Liver (tissue), 9 donors: Measurements from ENCODE around the gene MYOF. TPM values are rescaled to one million over a fixed set of nuclear protein-coding genes. Genes with fewer than 3 reads are reported as not detected.

Source experiments
- DNase-seq: peaks from one replicate; pipeline ENCODE4 v3.0.0-alpha.2; 2017; ENCODE audit warnings: low spot score
- H3K27ac ChIP-seq, 2 donors: one replicate each; pipeline ENCODE4 v1.7.0; 2013; ENCODE audit warnings: inconsistent platforms in 2 of 2, low read length in 2 of 2, control low read depth in 1 of 2, low read depth in 1 of 2, mild to moderate bottlenecking in 1 of 2
- H3K27me3 ChIP-seq, 4 donors: one replicate each; pipeline versions ENCODE4 v1.6.1 to v1.7.0; 2013; ENCODE audit warnings: low read length in 3 of 4, inconsistent platforms in 1 of 4, mild to moderate bottlenecking in 1 of 4, moderate library complexity in 1 of 4; ENCODE audit not compliant: control insufficient read depth in 4 of 4, insufficient read depth in 4 of 4
- H3K36me3 ChIP-seq, 4 donors: one replicate each; pipeline versions ENCODE4 v1.6.1 to v1.7.0; 2013; ENCODE audit warnings: low read length in 3 of 4, mild to moderate bottlenecking in 3 of 4, low read depth in 1 of 4, moderate library complexity in 1 of 4; ENCODE audit not compliant: control insufficient read depth in 4 of 4, insufficient read depth in 3 of 4
- H3K4me1 ChIP-seq, 4 donors: one replicate each; pipeline versions ENCODE4 v1.6.1 to v1.7.0; 2013; ENCODE audit warnings: low read length in 3 of 4, mild to moderate bottlenecking in 3 of 4, moderate library complexity in 1 of 4; ENCODE audit not compliant: control insufficient read depth in 4 of 4, insufficient read depth in 4 of 4
- H3K4me3 ChIP-seq, 3 donors: one replicate each; pipeline versions ENCODE4 v1.6.1 to v1.7.0; 2013; ENCODE audit warnings: low read length in 3 of 3, control low read depth in 1 of 3, low read depth in 1 of 3, mild to moderate bottlenecking in 1 of 3
- H3K9ac ChIP-seq, 2 donors: one replicate each; pipeline ENCODE4 v1.7.0; 2013; ENCODE audit warnings: low read length in 2 of 2, mild to moderate bottlenecking in 2 of 2, moderate library complexity in 2 of 2, control low read depth in 1 of 2, low read depth in 1 of 2
- H3K9me3 ChIP-seq, 4 donors: one replicate each; pipeline versions ENCODE4 v1.6.1 to v1.7.0; 2013; ENCODE audit warnings: low read length in 3 of 4; ENCODE audit not compliant: control insufficient read depth in 4 of 4
- EGR1 ChIP-seq, 2 donors: IDR thresholded peaks; 2 replicates each; pipeline ENCODE4 v1.6.1; 2016 to 2018; ENCODE audit warnings: antibody characterized with exemption in 2 of 2, low read depth in 2 of 2
- FOXA1 ChIP-seq: IDR thresholded peaks from 2 replicates; pipeline ENCODE4 v1.6.1; 2016; ENCODE audit warnings: antibody characterized with exemption
- FOXA2 ChIP-seq: IDR thresholded peaks from 2 replicates; pipeline ENCODE4 v1.6.1; 2016; ENCODE audit warnings: antibody characterized with exemption
- GABPA ChIP-seq, 2 donors: IDR thresholded peaks in 1 of 2; conservative IDR thresholded peaks in 1 of 2; 2 replicates each; pipeline ENCODE4 v1.6.1; 2016; ENCODE audit warnings: antibody characterized with exemption in 2 of 2, mild to moderate bottlenecking in 1 of 2, moderate library complexity in 1 of 2
- HNF4A ChIP-seq, 2 donors: conservative IDR thresholded peaks; 2 replicates each; pipeline ENCODE4 v1.6.1; 2016; ENCODE audit warnings: antibody characterized with exemption in 2 of 2, mild to moderate bottlenecking in 2 of 2
- HNF4G ChIP-seq: IDR thresholded peaks from 2 replicates; pipeline ENCODE4 v1.6.1; 2016; ENCODE audit warnings: antibody characterized with exemption
- JUND ChIP-seq, 2 donors: IDR thresholded peaks; 2 replicates each; pipeline ENCODE4 v1.6.1; 2016; ENCODE audit warnings: antibody characterized with exemption in 2 of 2
- RAD21 ChIP-seq, 2 donors: IDR thresholded peaks; 2 replicates each; pipeline ENCODE4 v1.6.1; 2016; ENCODE audit warnings: antibody characterized with exemption in 2 of 2, mild to moderate bottlenecking in 2 of 2
- REST ChIP-seq: IDR thresholded peaks from 2 replicates; pipeline ENCODE4 v1.6.1; 2016; ENCODE audit warnings: antibody characterized with exemption, mild to moderate bottlenecking
- RXRA ChIP-seq, 2 donors: IDR thresholded peaks; 2 replicates each; pipeline ENCODE4 v1.6.1; 2017 to 2018; ENCODE audit warnings: antibody characterized with exemption in 2 of 2, mild to moderate bottlenecking in 1 of 2
- SP1 ChIP-seq: IDR thresholded peaks from 2 replicates; pipeline ENCODE4 v1.6.1; 2018; ENCODE audit warnings: antibody characterized with exemption, mild to moderate bottlenecking
- TAF1 ChIP-seq: conservative IDR thresholded peaks from 2 replicates; pipeline ENCODE4 v1.6.1; 2016; ENCODE audit warnings: antibody characterized with exemption, mild to moderate bottlenecking
- YY1 ChIP-seq: IDR thresholded peaks from 2 replicates; pipeline ENCODE4 v1.6.1; 2016; ENCODE audit warnings: antibody characterized with exemption, mild to moderate bottlenecking
- WGBS: extraction: QIAGEN DNeasy Blood & Tissue Kit; methylation state at CpG from one replicate; pipeline ENCODE4 v1.1.7; 2013; 5-methylcytosine and 5-hydroxymethylcytosine counted together
- polyA plus RNA-seq, 2 donors: library from polyadenylated mRNA; stranded (reverse) in 1 of 2; unstranded in 1 of 2; fragments of 200-250 nt in 1 of 2; fragments of >200 nt in 1 of 2; fragmentation: Nextera tagmentation in 1 of 2; extraction: Ambion mirVana in 1 of 2; gene quantifications; one replicate each; pipeline versions ENCODE4 v1.2.1 to v1.2.3, GENCODE V29; 2013 to 2015
- total RNA-seq, 2 donors: library from RNA; depleted of rRNA; stranded (reverse); fragments of >200 nt; gene quantifications; one replicate each; pipeline ENCODE4 v1.2.3, GENCODE V29; 2014
- TF ChIP-seq, protein P1 (sequence below): IDR thresholded peaks from 2 replicates; pipeline ENCODE4 v1.6.1; 2016; ENCODE audit warnings: antibody characterized with exemption
- TF ChIP-seq, protein P2 (sequence below): IDR thresholded peaks from 2 replicates; pipeline ENCODE4 v1.6.1; 2016; ENCODE audit warnings: antibody characterized with exemption
- donor health status: healthy.
- donor health status: healthy.
- donor health status: healthy.
- donor health status: healthy.
- donor health status: healthy.

The MYOF gene
- total and polyA plus RNA-seq, 4 donors, result 0.89 to 5.7 (median 3.2) TPM

- Histone ChIP-seq H3K4me1 (peaks cover 0 to 10% (median 6%) of the 10 kb centered on the region in 4 donors), H3K27ac (no peak overlapping the region)
- no peak for DNase-seq
Observed at GRCh38 chr10:93478873-93479272, 3.3 kb downstream of the MYOF start.

DNA sequence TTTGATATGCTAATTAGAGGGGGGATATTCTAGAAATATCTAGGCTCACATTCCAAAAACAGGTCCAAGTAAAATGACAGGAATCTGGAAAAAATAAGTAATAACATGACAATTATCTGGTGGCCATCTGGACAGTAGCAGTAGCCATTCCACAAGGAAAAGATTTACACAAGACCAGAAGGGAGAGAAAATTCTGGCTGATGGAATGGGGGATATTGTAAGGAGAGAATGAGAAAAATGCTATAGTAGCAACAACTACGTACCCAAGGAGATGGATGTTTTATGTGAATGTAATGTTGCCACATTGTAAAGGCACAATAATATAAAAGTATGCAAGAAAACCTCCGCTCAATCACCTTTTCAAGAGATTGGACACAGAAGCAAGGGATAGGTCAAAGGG, 5.4 kb downstream of the MYOF start:
- Histone ChIP-seq H3K9me3 (no peaks in the 10 kb centered on the region), H3K27me3 (no peaks in the 10 kb centered on the region), H3K36me3 (no peaks in the 10 kb centered on the region), H3K9ac (no peak overlapping the region), H3K27ac (no peak overlapping the region), H3K4me1 (peaks cover 0 to 6% (median 3%) of the 10 kb centered on the region in 4 donors), H3K4me3 (no peak overlapping the region)
- TF ChIP-seq, protein P1, sequence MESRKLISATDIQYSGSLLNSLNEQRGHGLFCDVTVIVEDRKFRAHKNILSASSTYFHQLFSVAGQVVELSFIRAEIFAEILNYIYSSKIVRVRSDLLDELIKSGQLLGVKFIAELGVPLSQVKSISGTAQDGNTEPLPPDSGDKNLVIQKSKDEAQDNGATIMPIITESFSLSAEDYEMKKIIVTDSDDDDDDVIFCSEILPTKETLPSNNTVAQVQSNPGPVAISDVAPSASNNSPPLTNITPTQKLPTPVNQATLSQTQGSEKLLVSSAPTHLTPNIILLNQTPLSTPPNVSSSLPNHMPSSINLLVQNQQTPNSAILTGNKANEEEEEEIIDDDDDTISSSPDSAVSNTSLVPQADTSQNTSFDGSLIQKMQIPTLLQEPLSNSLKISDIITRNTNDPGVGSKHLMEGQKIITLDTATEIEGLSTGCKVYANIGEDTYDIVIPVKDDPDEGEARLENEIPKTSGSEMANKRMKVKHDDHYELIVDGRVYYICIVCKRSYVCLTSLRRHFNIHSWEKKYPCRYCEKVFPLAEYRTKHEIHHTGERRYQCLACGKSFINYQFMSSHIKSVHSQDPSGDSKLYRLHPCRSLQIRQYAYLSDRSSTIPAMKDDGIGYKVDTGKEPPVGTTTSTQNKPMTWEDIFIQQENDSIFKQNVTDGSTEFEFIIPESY, result no peak
- no peak for TF ChIP-seq FOXA1
- no peak for TF ChIP-seq HNF4G
- TF ChIP-seq EGR1 (IDR thresholded peaks at IDR 0.05; ENCODE audit: low read depth in 2 of 2), result no peak
- TF ChIP-seq JUND (IDR thresholded peaks at IDR 0.05), result no peak
- TF ChIP-seq YY1, result no peak
- 95% methylated on average over 2 of the region's 2 CpGs for WGBS
- no peak for DNase-seq

More at GRCh38 chr10:93478873-93479272, 3.3 kb downstream of the MYOF start:
- no peaks in the 10 kb centered on the region for H3K9me3 ChIP-seq
- WGBS, result 85% methylated on average over 6 of the region's 6 CpGs
- no peaks in the 10 kb centered on the region for H3K27me3 ChIP-seq
- H3K36me3 ChIP-seq, result no peaks in the 10 kb centered on the region
- H3K4me3 ChIP-seq, result no peak overlapping the region
- no peak overlapping the region for H3K9ac ChIP-seq
- TF ChIP-seq SP1 (no peak), FOXA1 (no peak), REST (no peak), HNF4G (no peak), GABPA (IDR thresholded peaks at IDR 0.05 in 1 of 2, conservative IDR thresholded peaks at IDR 0.05 in 1 of 2) (no peak), RAD21 (IDR thresholded peaks at IDR 0.05) (no peak), FOXA2 (no peak), RXRA (IDR thresholded peaks at IDR 0.05) (no peak), HNF4A (conservative IDR thresholded peaks at IDR 0.05) (no peak), TAF1 (no peak), EGR1 (IDR thresholded peaks at IDR 0.05; ENCODE audit: low read depth in 2 of 2) (no peak)
- TF ChIP-seq, protein P2, sequence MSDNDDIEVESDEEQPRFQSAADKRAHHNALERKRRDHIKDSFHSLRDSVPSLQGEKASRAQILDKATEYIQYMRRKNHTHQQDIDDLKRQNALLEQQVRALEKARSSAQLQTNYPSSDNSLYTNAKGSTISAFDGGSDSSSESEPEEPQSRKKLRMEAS, result no peak
- TF ChIP-seq, protein P1, result no peak
